Umbilical cord (tissue), 1 donor: Measurements from ENCODE around the gene OR10A6. TPM values are rescaled to one million over a fixed set of nuclear protein-coding genes. Genes with fewer than 3 reads are reported as not detected.

Experiments
- total RNA-seq: library from RNA; depleted of rRNA; stranded (reverse); fragments of >200 nt; gene quantifications from one replicate; pipeline ENCODE4 v1.2.3, GENCODE V29; 2014; ENCODE audit warnings: low replicate concordance; ENCODE audit not compliant: insufficient read depth

Gene OR10A6
- total RNA-seq, 1 donor from 2014 or later: 8.9 TPM

Other genes starting within 250 kb of the OR10A6 start
- gene OVCH2, start 224.8 kb downstream of the OR10A6 start, total RNA-seq: 3.4 TPM
- gene OR5P2, start 134.3 kb downstream of the OR10A6 start, total RNA-seq: not detected
- gene OR5P3, start 100.4 kb downstream of the OR10A6 start, total RNA-seq: 2.2 TPM
- gene OR10A3, start 10.4 kb upstream of the OR10A6 start, total RNA-seq: 1.4 TPM
- gene NLRP10, start 34.2 kb upstream of the OR10A6 start, total RNA-seq: 5.8 TPM
- gene EIF3F, start 56.1 kb upstream of the OR10A6 start, total RNA-seq: 96.3 TPM
- 28.6 TPM for gene TUB, start 149.9 kb upstream of the OR10A6 start, total RNA-seq
- 6.0 TPM for gene RIC3, start 237.8 kb upstream of the OR10A6 start, total RNA-seq